GM19193 (cell line): ENCODE results near the gene KRTAP11-1.

Experiments used
- POLR2A ChIP-seq: IDR thresholded peaks from 4 replicates; pipeline ENCODE4 v1.6.1; 2011; ENCODE audit not compliant: insufficient read depth, insufficient read length; ENCODE audit errors: extremely low read depth

KRTAP11-1 gene, protein sequence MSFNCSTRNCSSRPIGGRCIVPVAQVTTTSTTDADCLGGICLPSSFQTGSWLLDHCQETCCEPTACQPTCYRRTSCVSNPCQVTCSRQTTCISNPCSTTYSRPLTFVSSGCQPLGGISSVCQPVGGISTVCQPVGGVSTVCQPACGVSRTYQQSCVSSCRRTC

GRCh38 chr21:30881480-30881879 is at the start of gene KRTAP11-1:
TSS of gene KRTAP11-1 (minus strand) at chr21:30881580. CDS start at chr21:30881524, 56 bp downstream.
- no peak for TF ChIP-seq POLR2A

DNA sequence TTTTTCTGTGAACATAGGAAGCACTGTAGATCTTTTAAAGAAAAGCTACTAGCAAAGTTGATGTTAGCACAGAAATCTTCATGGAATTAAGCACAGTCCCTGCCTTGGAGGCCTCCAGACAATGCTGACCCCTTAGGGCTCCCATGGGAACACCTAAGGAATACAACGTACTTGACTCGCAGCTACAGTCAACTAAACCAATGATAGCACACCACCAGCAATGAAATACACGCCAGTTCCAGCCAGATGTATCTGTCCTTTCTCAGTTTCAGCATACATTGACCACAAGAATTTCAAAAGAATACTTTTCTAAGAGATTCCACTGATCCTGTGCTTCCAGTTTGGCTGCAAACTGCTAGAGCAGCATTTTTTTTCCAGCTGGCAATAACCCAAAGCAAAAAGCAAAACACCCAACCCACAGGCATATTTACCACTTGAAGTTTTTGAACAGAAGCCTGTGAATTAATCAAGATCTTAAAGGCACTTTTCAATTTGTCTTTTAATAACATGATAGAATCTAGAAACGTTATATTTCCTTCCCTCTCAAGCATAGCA is 42.8 kb upstream of the KRTAP11-1 start:
- no peak for TF ChIP-seq POLR2A

- TF ChIP-seq POLR2A, result no peak
These were observed 39.7 kb upstream of the KRTAP11-1 start for GRCh38 chr21:30921129-30921528.

DNA sequence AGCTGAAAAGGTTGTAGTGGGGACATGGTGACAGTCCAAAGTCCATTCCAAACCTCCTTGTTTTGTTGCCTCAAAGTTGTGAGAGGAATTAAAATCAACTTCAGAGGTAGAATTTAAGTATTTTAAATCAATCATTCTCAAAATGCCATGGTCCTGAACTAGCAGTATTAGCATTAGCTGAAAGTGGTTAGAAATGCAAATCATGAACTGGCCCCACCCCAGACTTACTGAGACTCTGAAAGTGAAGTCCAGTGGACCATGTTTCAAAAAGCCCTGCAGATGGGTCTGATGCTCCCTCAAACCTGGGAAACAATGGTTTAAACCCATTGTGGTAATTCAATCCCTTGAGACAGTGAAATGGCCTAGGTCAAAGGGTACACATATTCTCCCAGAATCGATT is 36.2 kb upstream of the KRTAP11-1 start:
- no peak for TF ChIP-seq POLR2A

DNA sequence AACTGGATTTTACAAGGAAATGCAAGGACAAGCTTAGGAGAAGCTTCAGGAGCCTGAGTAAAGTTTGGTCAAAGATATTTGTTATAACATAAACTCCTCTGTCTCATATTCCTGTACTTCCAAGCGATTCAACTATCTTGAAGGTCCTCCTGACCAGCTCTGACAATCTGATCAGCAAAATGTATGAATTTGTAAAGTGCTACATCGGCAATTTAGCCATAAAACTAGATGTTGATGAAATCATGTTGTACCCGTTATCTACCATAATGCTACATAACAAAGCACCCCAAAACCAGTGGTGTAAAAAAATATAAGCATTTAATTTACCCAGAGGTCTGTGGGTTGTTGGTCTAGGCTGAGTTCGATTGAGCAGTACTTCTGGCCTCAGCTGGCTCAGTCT is 19.5 kb upstream of the KRTAP11-1 start:
- TF ChIP-seq POLR2A, result no peak

DNA sequence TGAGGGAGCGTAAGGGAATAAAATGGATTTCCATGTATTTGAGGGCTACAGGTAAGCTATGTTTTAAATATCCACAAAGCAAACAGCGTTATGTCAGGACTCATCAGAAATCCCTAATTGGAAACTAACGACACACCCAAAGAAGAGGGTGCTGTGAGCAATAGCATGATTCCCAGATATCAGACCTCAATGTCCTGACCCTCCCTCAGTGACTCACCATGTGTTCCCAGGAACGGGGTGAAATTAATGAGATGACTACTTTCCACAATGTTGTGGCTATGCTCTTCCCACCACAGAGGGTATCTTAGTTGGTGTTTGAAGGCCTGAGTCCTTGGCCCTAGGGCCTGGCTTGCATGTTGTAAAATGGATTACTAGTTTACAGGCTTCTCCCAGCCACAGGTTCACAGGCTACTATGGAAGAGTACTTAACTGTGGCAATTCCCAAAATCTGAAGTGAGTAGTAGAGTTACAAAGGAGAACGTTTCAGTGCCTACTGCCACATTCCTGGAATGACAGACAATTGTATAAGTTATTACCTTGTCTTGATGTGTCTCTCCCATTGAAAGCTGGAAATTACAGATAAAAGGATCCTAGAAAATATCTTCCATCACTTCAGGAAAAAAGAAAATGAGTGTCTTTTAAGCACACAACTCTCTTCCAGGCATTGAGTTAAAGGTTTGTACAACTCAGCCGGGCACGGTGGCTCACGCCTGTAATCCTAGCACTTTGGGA is 1.7 kb upstream of the KRTAP11-1 start:
- TF ChIP-seq POLR2A, result no peak

GRCh38 chr21:30880914-30881313 is 466 bp downstream of the KRTAP11-1 start:
- TF ChIP-seq POLR2A, result no peak

DNA sequence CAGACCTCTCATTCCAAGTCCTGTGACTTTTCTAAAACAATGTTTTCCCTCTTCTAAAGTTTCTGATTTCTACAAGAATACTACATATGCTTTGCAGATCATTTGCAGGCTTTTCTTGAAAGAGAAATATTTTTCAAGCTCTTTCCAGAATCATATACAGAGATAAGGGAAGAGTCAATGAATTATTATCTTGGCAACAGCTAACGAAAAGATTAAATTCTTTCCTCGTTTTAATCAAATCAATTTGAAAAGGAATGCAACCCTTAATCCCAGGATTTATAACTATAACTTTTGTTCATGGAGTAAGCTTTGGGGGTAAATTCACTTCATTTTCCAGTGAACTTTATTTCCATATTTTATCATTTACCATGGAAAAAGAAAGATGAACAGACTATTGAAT is 6.9 kb downstream of the KRTAP11-1 start:
- no peak for TF ChIP-seq POLR2A

DNA sequence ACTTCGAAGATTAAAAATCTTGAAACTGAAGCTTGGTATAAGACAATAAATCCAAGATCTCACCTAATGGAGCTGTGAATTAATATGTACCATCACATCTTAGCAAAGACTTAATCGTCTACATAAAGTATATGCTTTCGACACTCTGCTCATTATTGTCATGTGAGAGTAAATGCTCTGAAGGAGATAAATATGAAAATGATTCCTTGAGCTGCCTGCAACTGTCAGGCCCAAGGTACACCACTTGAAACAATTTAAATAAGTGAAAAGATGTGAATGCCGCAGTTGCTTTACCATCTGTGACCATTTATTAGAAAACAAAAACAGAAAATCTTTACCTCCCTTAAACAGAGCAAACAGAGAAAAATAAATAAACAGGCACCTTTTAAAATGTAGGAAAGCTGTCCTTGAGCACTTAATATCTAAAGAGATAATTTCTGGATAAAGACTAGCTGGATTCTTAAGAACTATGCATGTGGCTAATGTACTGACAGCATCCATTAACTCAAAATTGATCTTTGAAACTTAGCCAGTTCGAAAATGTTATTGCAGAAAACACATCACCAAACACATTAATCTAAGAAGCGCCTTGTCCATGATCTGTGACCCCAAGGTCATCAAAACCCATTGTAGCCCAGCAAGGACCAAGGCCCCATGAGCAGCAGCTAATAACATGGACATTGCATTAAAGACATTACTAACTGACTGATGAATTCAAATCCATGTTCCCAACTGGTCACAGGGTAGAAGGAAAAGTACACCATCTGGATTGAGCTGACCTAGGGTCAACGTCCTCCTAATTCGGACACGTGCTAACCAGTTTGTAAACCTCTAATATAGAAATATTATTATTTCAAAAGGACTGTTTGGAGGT is 33.5 kb downstream of the KRTAP11-1 start:
- no peak for TF ChIP-seq POLR2A

- no peak for TF ChIP-seq POLR2A
These were observed 38.4 kb downstream of the KRTAP11-1 start for GRCh38 chr21:30842990-30843389.

- TF ChIP-seq POLR2A, result no peak
These were observed 42.1 kb downstream of the KRTAP11-1 start for GRCh38 chr21:30839304-30839703.

GRCh38 chr21:30838536-30838935 is 42.8 kb downstream of the KRTAP11-1 start:
- no peak for TF ChIP-seq POLR2A

GRCh38 chr21:30831194-30831765 is 50.1 kb downstream of the KRTAP11-1 start:
- TF ChIP-seq POLR2A, result no peak
